ENCODE results near the gene TCF25. TPM values are rescaled to one million over a fixed set of nuclear protein-coding genes. Genes with fewer than 3 reads are reported as not detected.

TCF25 gene
- total and polyA plus RNA-seq, 2 experiments from 2014 or later: 95.4 to 143 TPM

GRCh38 chr16:89829630-89830437 is 43.6 kb upstream of the TCF25 start:
- Histone ChIP-seq H3K9me2 (ENCODE audit: insufficient read depth) (no peaks in the 10 kb centered on the region), H3K79me2 (replicated peaks; ENCODE audit: insufficient read depth) (no peaks in the 10 kb centered on the region), H3F3A (replicated peaks; ENCODE audit: low read depth) (peaks cover 5% of the 10 kb centered on the region), H3K4me1 (ENCODE audit: insufficient read depth) (peaks cover 6% of the 10 kb centered on the region), H3K4me3 (peak overlapping the region; percentile 82; the same call in 1 of the 2 replicates), H3K4me2 (peak overlapping the region; percentile 95; the same call in 1 of the 2 replicates), H3K36me3 (ENCODE audit: insufficient read depth) (no peaks in the 10 kb centered on the region), H2AFZ (no peak overlapping the region), H3K27me3 (ENCODE audit: insufficient read depth) (no peaks in the 10 kb centered on the region), H4K20me1 (replicated peaks; ENCODE audit: insufficient read depth) (peaks cover 3% of the 10 kb centered on the region; the same call in 1 of the 2 replicates), H3K27ac (ENCODE audit: low read depth) (no peak overlapping the region)
- Mint-ChIP-seq H3K36me3 (ENCODE audit: low read depth) (peaks cover 11% of the 10 kb centered on the region), H3K4me3 (peak overlapping the region; percentile 74; the same call in 2 of the 3 replicates), H3K27me3 (ENCODE audit: insufficient read depth, low read depth, poor library complexity) (peaks cover 12% of the 10 kb centered on the region), H3K27ac (no peak overlapping the region), H3K9me3 (no peaks in the 10 kb centered on the region), H3K4me1 (peaks cover 15% of the 10 kb centered on the region)
- TF ChIP-seq POLR2AphosphoS5 (IDR thresholded peaks at IDR 0.05; ENCODE audit: low read depth): no peak
- TF ChIP-seq, protein P1, sequence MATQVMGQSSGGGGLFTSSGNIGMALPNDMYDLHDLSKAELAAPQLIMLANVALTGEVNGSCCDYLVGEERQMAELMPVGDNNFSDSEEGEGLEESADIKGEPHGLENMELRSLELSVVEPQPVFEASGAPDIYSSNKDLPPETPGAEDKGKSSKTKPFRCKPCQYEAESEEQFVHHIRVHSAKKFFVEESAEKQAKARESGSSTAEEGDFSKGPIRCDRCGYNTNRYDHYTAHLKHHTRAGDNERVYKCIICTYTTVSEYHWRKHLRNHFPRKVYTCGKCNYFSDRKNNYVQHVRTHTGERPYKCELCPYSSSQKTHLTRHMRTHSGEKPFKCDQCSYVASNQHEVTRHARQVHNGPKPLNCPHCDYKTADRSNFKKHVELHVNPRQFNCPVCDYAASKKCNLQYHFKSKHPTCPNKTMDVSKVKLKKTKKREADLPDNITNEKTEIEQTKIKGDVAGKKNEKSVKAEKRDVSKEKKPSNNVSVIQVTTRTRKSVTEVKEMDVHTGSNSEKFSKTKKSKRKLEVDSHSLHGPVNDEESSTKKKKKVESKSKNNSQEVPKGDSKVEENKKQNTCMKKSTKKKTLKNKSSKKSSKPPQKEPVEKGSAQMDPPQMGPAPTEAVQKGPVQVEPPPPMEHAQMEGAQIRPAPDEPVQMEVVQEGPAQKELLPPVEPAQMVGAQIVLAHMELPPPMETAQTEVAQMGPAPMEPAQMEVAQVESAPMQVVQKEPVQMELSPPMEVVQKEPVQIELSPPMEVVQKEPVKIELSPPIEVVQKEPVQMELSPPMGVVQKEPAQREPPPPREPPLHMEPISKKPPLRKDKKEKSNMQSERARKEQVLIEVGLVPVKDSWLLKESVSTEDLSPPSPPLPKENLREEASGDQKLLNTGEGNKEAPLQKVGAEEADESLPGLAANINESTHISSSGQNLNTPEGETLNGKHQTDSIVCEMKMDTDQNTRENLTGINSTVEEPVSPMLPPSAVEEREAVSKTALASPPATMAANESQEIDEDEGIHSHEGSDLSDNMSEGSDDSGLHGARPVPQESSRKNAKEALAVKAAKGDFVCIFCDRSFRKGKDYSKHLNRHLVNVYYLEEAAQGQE (IDR thresholded peaks at IDR 0.05; ENCODE audit: unreplicated experiment): no peak
- ATAC-seq (no peak), DNase-seq (ENCODE audit: low spot score) (no peak)

GRCh38 chr16:89831810-89832328 is 41.5 kb upstream of the TCF25 start:
- H3F3A ChIP-seq (replicated peaks; ENCODE audit: low read depth): peaks cover 5% of the 10 kb centered on the region
- no peaks in the 10 kb centered on the region for H3K9me2 ChIP-seq (ENCODE audit: insufficient read depth)
- H3K4me1 ChIP-seq (ENCODE audit: insufficient read depth): peaks cover 6% of the 10 kb centered on the region
- no peak overlapping the region for H3K27ac ChIP-seq (ENCODE audit: low read depth)
- no peaks in the 10 kb centered on the region for H3K27me3 ChIP-seq (ENCODE audit: insufficient read depth)
- Mint-ChIP-seq H3K9me3 (no peaks in the 10 kb centered on the region), H3K27ac (no peak overlapping the region), H3K4me3 (peak overlapping the region; percentile 42; the same call in 1 of the 3 replicates), H3K4me1 (peaks cover 15% of the 10 kb centered on the region), H3K36me3 (ENCODE audit: low read depth) (peaks cover 21% of the 10 kb centered on the region), H3K27me3 (ENCODE audit: insufficient read depth, low read depth, poor library complexity) (peaks cover 7% of the 10 kb centered on the region)
- ATAC-seq: no peak; the same call in 2 of the 3 replicates
- H3K36me3 ChIP-seq (ENCODE audit: insufficient read depth): no peaks in the 10 kb centered on the region
- H3K4me3 ChIP-seq: no peak overlapping the region
- H2AFZ ChIP-seq: no peak overlapping the region
- H4K20me1 ChIP-seq (replicated peaks; ENCODE audit: insufficient read depth): peaks cover 3% of the 10 kb centered on the region; the same call in 1 of the 2 replicates
- no peak overlapping the region for H3K4me2 ChIP-seq
- H3K79me2 ChIP-seq (replicated peaks; ENCODE audit: insufficient read depth): no peaks in the 10 kb centered on the region
- DNase-seq (ENCODE audit: low spot score): no peak
- TF ChIP-seq CREB1 (CRISPR knock-in tag; IDR thresholded peaks at IDR 0.05; ENCODE audit: low read depth) (no peak), ZNF114 (CRISPR knock-in tag; IDR thresholded peaks at IDR 0.05) (no peak), CTCF (conservative IDR thresholded peaks at IDR 0.05; ENCODE audit: low read depth in 2 of 2) (no peak), NANOG (IDR thresholded peaks at IDR 0.05; ENCODE audit: borderline replicate concordance) (no peak), ZNF331 (CRISPR knock-in tag; IDR thresholded peaks at IDR 0.05; ENCODE audit: low read depth) (no peak), EZH2phosphoT487 (IDR thresholded peaks at IDR 0.05; ENCODE audit: unreplicated experiment) (no peak), STAT1 (IDR thresholded peaks at IDR 0.05; ENCODE audit: unreplicated experiment) (no peak), EZH2 (IDR thresholded peaks at IDR 0.05; ENCODE audit: low read depth, unreplicated experiment) (no peak)
- TF ChIP-seq, protein P2, sequence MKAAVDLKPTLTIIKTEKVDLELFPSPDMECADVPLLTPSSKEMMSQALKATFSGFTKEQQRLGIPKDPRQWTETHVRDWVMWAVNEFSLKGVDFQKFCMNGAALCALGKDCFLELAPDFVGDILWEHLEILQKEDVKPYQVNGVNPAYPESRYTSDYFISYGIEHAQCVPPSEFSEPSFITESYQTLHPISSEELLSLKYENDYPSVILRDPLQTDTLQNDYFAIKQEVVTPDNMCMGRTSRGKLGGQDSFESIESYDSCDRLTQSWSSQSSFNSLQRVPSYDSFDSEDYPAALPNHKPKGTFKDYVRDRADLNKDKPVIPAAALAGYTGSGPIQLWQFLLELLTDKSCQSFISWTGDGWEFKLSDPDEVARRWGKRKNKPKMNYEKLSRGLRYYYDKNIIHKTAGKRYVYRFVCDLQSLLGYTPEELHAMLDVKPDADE (IDR thresholded peaks at IDR 0.05): no peak
- TF ChIP-seq, protein P1 (IDR thresholded peaks at IDR 0.05; ENCODE audit: unreplicated experiment): no peak

All from GM23338 (cell line).